T follicular helper cell (primary cell): Measurements from ENCODE around the gene BMP8B.

Experiments used
- DNase-seq: peaks from one replicate; pipeline ENCODE4 v3.0.0-alpha.2; 2020; ENCODE audit warnings: low read depth

BMP8B gene

DNA sequence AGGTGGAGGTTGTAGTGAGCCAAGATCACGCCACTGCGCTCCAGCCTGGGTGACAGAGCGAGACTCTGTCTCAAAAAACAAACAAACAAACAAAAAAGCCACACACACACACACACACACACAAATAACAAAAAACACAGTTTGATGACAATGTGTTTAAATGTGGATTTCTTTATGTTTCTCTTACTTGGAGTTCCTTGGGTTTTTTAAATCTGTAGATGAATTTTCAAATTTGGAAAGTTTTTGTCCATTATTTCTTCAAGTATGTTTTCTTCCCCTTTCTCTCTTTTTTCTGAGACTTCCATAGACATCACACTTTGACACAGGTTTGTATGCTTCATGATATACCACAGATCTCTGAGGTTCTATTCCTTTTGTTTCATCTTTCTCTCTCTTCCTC lies 62.1 kb downstream of the BMP8B start:
- DNase-seq, result no peak

DNA sequence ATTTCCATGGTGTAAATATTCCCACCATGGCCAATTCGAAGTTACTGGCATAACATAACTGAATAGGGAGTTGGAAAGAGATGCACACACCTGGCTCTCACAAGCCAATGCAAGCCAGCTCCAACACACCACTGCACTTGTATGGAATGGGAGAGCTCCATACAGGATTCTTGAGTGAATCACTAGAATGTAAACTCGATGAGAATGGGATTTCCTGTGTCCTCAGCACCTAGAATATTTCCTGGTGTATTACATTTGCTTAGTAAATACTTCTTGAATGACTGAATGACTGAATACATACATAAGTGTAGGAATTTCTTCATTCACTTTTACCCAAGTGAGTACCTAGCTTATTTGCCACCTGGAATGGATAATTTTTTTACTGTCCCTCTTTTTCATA lies 66.2 kb downstream of the BMP8B start:
- DNase-seq, result no peak

DNA sequence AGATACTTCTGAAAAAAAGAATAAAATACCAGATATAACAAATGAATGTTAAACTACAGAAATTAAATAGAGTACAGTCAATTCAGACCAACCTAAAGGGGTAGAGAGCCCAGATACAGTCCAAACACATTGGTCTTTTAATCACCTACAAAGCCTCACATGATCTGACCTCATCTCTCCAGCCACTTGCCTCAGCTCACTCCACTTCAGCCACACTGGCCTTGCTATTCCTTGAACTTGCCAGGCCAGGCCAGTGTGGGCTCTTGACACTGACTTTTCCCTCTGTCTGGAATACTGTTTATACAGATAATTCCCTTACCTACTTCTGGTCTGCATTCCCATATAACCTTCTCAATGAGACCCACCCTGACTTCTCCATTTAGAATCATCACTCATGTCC lies 67.0 kb downstream of the BMP8B start:
- DNase-seq, result no peak

DNA sequence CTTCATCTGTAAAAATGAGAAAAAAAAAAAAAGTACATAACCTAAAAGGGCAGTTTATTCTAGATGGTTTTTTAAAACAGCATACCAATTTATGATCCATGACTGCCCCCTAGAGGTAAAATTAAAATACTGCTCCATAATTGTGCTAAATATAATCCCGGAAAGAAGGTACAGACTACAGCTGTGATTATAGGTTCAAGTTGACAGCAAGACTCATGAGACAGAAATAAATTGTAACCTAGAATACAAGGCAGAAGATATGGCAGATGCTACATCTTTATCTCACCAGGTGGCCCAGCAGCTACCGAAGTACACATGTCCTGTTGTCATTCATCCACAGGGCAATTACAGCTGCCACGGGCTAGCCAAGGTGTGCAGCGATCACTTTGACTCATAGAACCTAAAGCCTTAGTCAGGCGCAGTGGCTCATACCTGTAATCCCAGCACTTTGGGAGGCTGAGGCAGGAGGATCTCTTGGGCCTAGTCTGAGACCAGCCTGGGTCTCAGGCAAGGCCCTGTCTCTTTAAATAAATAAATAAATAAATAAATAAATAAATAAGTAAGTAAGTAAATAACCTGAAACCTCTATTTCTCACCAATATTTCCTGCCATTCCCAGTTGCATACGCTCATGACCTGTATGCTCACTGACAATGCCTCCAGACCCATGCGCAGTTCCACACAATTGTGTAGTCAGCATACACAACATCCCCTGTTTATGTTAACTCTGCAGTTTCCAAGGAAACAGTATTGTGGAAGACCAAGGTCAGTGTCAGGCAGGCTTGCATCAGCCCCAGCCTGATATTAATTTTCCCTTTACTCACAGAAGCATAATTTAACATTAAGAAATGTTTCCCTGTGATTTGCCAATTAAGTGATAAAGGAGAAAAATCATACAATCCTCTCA lies 68.3 kb downstream of the BMP8B start:
- no peak for DNase-seq

DNA sequence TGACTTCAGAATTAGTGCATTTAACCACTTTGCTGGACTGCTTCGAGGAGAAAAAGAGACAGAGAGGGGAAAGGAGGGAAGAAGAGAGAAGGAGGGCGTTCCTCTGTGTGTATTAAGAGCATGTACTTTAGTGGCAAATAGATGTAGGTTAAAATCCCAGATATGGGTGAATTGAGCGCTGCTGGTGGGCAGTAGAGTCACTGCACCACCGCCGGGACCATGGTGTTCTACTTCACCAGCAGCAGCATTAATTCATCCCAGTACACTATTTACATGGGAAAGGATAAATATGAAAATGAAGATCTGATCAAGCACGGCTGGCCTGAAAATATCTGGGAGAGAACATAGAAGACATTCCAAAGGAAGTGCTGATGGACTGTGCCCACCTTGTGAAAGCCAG lies 70.9 kb downstream of the BMP8B start:
- DNase-seq, result no peak

DNA sequence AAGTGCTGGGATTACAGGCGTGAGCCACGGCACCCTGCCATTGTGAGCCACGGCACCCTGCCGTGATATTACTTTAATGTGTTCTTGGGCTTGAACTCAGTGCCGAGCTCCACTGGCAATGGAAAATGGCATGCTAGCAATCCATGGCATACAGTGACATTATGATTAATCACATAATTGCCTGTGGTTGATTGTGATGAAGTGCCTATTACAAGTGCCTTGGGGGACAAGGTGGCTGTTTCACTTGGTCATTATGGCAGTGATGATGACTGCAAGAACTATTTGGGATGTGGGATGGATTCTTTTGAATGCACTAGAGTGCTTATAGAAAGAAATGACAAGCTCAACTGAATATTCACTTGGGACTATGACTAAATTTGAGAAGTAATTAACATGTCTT lies 75.1 kb downstream of the BMP8B start:
- DNase-seq, result no peak

DNA sequence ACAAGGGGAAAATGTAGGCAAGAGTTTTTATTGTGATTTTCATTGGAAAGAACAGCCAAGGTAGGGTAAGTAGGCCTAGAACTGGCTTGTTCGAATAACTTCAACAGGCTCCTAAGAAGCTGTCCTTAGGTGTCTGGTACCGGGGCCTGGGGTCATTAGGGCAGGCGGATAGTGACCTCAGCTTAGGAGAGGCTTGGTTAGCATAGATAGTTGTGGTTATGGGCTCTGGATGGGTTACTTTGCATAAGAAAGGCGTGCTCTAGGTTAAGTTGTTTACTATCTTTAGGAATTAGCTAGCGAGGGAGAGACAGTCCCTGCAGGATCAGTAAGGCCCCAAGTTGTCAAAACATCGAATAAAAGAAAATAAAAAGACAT lies 76.7 kb downstream of the BMP8B start:
- DNase-seq, result no peak

DNA sequence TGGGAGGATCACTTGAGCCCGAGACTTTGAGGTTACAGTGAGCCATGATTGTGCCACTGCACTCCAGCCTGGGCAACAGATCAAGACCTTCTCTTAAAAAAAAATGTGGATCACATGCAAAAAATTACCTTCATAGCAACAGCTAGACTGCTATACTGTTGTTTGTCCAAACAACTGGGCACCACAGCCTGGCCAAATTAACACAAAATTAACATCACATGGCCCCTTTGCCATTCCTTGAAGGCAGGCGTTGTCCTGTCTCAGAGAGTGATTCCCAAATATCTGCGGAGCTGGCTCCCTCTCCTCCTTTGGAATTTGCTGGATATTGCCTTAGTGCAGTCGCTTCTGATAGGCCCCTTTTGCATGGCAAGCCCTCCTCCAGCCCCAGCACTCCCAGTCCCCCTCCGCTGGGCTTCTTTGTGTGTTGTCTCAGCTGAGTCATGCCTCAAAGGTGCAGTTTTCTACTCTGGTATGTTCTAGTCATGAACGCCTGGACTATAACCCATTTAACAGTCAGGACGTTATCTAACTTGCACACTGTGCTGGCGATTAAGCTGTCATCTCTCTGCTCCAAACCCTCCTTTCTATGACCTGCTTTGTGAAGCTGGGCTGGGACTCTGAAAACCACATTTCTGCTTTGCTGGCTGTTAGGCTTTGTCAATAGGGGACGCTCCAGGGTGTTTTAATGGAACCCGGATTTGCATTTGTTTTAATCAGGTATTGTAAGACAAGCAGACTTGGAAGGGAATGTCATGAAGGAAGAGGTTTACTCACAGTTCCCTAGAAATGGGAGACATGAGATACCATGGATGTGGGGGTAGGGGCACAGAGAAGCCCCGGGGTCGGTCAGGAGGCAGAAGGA lies 77.3 kb downstream of the BMP8B start:
- no peak for DNase-seq

DNA sequence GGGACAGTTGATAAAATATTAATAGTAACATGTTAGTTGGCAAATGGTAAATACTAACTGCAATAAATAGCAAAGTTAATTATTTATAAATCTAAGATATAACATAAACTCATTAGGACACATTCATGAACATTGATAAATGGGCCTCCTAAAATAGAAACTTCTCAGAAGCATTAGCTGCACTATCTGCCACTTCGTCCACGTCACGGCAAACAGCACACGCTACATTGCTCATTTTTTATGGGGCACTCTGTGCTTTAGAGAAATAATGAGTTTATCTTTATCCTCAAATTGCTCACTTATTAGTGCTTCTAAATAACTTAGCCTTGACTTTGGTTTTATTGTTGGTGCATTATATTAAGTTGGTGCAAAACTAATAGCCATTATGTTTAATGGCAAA lies 81.2 kb downstream of the BMP8B start:
- no peak for DNase-seq
